Measurements from ENCODE around the gene CRELD2.

Gene CRELD2

GRCh38 chr22:49941507-49942316 is 23.3 kb downstream of the CRELD2 start:
- TF ChIP-seq SIN3A (IDR thresholded peaks at IDR 0.05; ENCODE audit: borderline replicate concordance, insufficient read depth, low read length) (no peak), TAF1 (IDR thresholded peaks at IDR 0.05; ENCODE audit: borderline replicate concordance, insufficient read depth, low read length) (no peak), FOXP2 (optimal IDR thresholded peaks at IDR 0.05; ENCODE audit: borderline replicate concordance, extremely low read depth, extremely low read length, insufficient read depth) (no peak), POLR2AphosphoS5 (IDR thresholded peaks at IDR 0.05; ENCODE audit: low read depth, low read length) (no peak), REST (IDR thresholded peaks at IDR 0.05; ENCODE audit: insufficient read depth in 1 of 2, low read depth in 2 of 2, low read length in 2 of 2) (no peak)

GRCh38 chr22:49942565-49943404 is 24.4 kb downstream of the CRELD2 start:
- TF ChIP-seq FOXP2 (optimal IDR thresholded peaks at IDR 0.05; ENCODE audit: borderline replicate concordance, extremely low read depth, extremely low read length, insufficient read depth) (no peak), SIN3A (IDR thresholded peaks at IDR 0.05; ENCODE audit: borderline replicate concordance, insufficient read depth, low read length) (no peak), POLR2AphosphoS5 (IDR thresholded peaks at IDR 0.05; ENCODE audit: low read depth, low read length) (no peak), TAF1 (IDR thresholded peaks at IDR 0.05; ENCODE audit: borderline replicate concordance, insufficient read depth, low read length) (no peak), REST (IDR thresholded peaks at IDR 0.05; ENCODE audit: insufficient read depth in 1 of 2, low read depth in 2 of 2, low read length in 2 of 2) (no peak)

- no peak for TF ChIP-seq REST (IDR thresholded peaks at IDR 0.05; ENCODE audit: insufficient read depth in 1 of 2, low read depth in 2 of 2, low read length in 2 of 2)
- TF ChIP-seq TAF1 (IDR thresholded peaks at IDR 0.05; ENCODE audit: borderline replicate concordance, insufficient read depth, low read length) = no peak
- TF ChIP-seq POLR2AphosphoS5 (IDR thresholded peaks at IDR 0.05; ENCODE audit: low read depth, low read length) = no peak
- TF ChIP-seq FOXP2 (optimal IDR thresholded peaks at IDR 0.05; ENCODE audit: borderline replicate concordance, extremely low read depth, extremely low read length, insufficient read depth) = no peak
- no peak for TF ChIP-seq SIN3A (IDR thresholded peaks at IDR 0.05; ENCODE audit: borderline replicate concordance, insufficient read depth, low read length)
These were observed 25.0 kb downstream of the CRELD2 start for GRCh38 chr22:49943405-49943765.

GRCh38 chr22:49943771-49944398 is 25.5 kb downstream of the CRELD2 start:
- TF ChIP-seq FOXP2 (optimal IDR thresholded peaks at IDR 0.05; ENCODE audit: borderline replicate concordance, extremely low read depth, extremely low read length, insufficient read depth) (no peak), REST (IDR thresholded peaks at IDR 0.05; ENCODE audit: insufficient read depth in 1 of 2, low read depth in 2 of 2, low read length in 2 of 2) (no peak), SIN3A (IDR thresholded peaks at IDR 0.05; ENCODE audit: borderline replicate concordance, insufficient read depth, low read length) (no peak), TAF1 (IDR thresholded peaks at IDR 0.05; ENCODE audit: borderline replicate concordance, insufficient read depth, low read length) (no peak), POLR2AphosphoS5 (IDR thresholded peaks at IDR 0.05; ENCODE audit: low read depth, low read length) (no peak)

Data from PFSK-1 (cell line).